Adrenal gland (tissue), 5 donors: Measurements from ENCODE around the gene CLRN2.

ENCODE experiments used
- POLR2A ChIP-seq, 2 donors: fragments of 450-650 bp; IDR thresholded peaks; one replicate each; pipeline ENCODE4 v1.6.1; 2017; ENCODE audit warnings: antibody characterized with exemption in 2 of 2, mild to moderate bottlenecking in 2 of 2, moderate library complexity in 1 of 2
- TF ChIP-seq, protein P1 (sequence below), 6 experiments: fragments of 450-650 bp in 4 of 6; fragments of 200-600 bp in 2 of 6; sonication (generic) in 1 of 6; IDR thresholded peaks; 1 replicate in 5 of 6; 2 replicates in 1 of 6; pipeline versions ENCODE4 v1.5.1 to v1.8.0; 2016 to 2021; ENCODE audit warnings: antibody characterized with exemption in 6 of 6, mild to moderate bottlenecking in 2 of 6, moderate library complexity in 1 of 6
- donor health status: DM: no; HTN: no; CAD: no.

- TF ChIP-seq POLR2A (IDR thresholded peaks at IDR 0.05) = no peak
- TF ChIP-seq, protein P1, sequence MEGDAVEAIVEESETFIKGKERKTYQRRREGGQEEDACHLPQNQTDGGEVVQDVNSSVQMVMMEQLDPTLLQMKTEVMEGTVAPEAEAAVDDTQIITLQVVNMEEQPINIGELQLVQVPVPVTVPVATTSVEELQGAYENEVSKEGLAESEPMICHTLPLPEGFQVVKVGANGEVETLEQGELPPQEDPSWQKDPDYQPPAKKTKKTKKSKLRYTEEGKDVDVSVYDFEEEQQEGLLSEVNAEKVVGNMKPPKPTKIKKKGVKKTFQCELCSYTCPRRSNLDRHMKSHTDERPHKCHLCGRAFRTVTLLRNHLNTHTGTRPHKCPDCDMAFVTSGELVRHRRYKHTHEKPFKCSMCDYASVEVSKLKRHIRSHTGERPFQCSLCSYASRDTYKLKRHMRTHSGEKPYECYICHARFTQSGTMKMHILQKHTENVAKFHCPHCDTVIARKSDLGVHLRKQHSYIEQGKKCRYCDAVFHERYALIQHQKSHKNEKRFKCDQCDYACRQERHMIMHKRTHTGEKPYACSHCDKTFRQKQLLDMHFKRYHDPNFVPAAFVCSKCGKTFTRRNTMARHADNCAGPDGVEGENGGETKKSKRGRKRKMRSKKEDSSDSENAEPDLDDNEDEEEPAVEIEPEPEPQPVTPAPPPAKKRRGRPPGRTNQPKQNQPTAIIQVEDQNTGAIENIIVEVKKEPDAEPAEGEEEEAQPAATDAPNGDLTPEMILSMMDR (IDR thresholded peaks at IDR 0.05) = no peak
Measured at GRCh38 chr4:17546222-17546621, 31.3 kb downstream of the CLRN2 start.
